ENCODE measurements around the gene ZSCAN10.

ZSCAN10 gene

GRCh38 chr16:3115561-3115960 is 16.5 kb upstream of the ZSCAN10 start:
- DNase-seq (ENCODE audit: low read depth) = no peak
- TF ChIP-seq CTCF (IDR thresholded peaks at IDR 0.05; ENCODE audit: insufficient read depth, low read depth, low read length, missing control alignments) = no peak
- no peak overlapping the region for H3K4me3 ChIP-seq (ENCODE audit: low read length)

- TF ChIP-seq CTCF (IDR thresholded peaks at IDR 0.05; ENCODE audit: insufficient read depth, low read depth, low read length, missing control alignments) = no peak
- H3K4me3 ChIP-seq (ENCODE audit: low read length) = no peak overlapping the region
- no peak for DNase-seq (ENCODE audit: low read depth)
Observed at GRCh38 chr16:3115003-3115402, 15.9 kb upstream of the ZSCAN10 start.

GRCh38 chr16:3113765-3114479 is 14.8 kb upstream of the ZSCAN10 start:
- TF ChIP-seq CTCF (IDR thresholded peaks at IDR 0.05; ENCODE audit: insufficient read depth, low read depth, low read length, missing control alignments) = no peak
- DNase-seq (ENCODE audit: low read depth) = no peak
- peak overlapping the region; percentile 97 for H3K4me3 ChIP-seq (ENCODE audit: low read length)

GRCh38 chr16:3112881-3113574 is 13.9 kb upstream of the ZSCAN10 start:
- H3K4me3 ChIP-seq (ENCODE audit: low read length) = peak overlapping the region; percentile 97
- TF ChIP-seq CTCF (IDR thresholded peaks at IDR 0.05; ENCODE audit: insufficient read depth, low read depth, low read length, missing control alignments) = no peak
- DNase-seq (ENCODE audit: low read depth) = no peak

- DNase-seq (ENCODE audit: low read depth) = peak; percentile 82
- no peak for TF ChIP-seq CTCF (IDR thresholded peaks at IDR 0.05; ENCODE audit: insufficient read depth, low read depth, low read length, missing control alignments)
- H3K4me3 ChIP-seq (ENCODE audit: low read length) = peak within 1 kb of the TSS; percentile 97
Observed at GRCh38 chr16:3112058-3112880, 13.2 kb upstream of the ZSCAN10 start, which contains the start of gene ZNF205. Gene ZNF205, plus strand, starts transcription at chr16:3112586. Its CDS starts 845 bp downstream, at chr16:3113431.

- peak overlapping the region; percentile 73 for H3K4me3 ChIP-seq (ENCODE audit: low read length)
- DNase-seq (ENCODE audit: low read depth) = peak; percentile 94
- no peak for TF ChIP-seq CTCF (IDR thresholded peaks at IDR 0.05; ENCODE audit: insufficient read depth, low read depth, low read length, missing control alignments)
Observed at GRCh38 chr16:3106205-3106928, 7.3 kb upstream of the ZSCAN10 start.

Data from epithelial cell of esophagus (primary cell).